NCI-H2029 treated with DMSO at 0.1 percent for 48 hours (cell line): ENCODE measurements around the gene PPIP5K2.
"Not testable (repeated sequence)": the region's sequence is repeated elsewhere in the genome, so short reads cannot be mapped to it uniquely, and the experiment has no call there.

Source experiments
- DNase-seq: peaks from one replicate; lab custom pipeline; 2025; lab: John Stamatoyannopoulos, UW

Gene PPIP5K2

DNA sequence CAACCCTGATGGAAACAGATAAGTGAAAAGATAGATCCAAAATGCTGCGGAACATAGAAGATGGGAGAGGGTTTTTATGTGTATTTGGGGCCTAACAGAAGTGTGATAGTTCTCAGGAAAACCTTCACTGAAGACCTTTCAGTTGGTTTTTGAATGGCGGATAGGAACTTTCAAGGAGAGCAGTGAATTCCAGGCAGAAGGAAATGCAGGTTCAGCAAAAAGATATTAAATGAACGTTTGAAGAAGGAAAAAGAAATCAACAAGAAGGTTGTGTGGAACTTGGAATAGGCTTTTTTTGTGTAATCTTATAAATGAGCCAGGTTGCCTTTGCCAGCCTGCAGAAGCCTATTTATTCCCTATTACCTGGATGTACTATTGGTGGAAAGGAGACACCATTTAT, 2.1 kb downstream of the PPIP5K2 start:
- no peak for DNase-seq

DNA sequence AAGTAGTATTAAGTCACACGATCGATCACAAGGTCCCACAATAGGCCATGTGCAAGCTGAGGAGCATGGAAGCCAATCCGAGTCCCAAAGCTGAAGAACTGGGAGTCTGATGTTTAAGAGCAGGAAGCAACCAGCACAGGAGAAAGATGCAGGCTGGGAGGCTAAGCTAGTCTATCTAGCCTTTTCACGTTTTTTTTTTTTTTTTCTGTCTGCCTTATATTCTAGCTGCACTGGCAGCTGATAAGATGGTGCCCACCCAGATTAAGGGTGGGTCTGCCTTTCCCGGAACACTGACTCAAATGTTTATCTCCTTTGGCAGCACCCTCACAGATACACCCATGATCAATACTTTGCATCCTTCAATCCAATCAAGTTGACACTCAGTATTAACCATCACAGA, 6.5 kb downstream of the PPIP5K2 start:
- DNase-seq = no peak

DNA sequence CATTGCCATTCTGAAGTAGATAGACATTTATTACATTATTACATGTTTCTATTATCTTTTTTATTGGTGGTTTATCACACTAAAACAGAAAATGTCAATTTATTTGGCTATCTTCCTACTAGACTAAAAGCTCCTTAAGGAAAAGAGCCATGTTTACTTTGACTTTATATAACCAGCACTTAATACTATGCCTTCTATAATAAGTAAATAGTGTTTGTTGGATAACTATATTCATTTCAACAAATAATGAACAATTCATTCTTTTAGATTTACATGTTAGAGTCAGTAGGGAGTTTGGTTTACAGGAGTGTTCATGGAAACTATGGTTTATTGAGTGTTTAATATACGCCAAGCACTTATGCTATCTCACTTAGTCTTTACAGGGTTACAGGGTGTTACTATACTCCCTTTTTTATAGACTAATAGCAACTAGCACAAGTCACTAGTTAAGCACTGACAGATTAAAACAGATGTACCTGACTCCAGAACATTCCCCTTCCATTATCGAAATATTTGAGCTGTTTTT, 7.3 kb downstream of the PPIP5K2 start:
- DNase-seq = no peak

DNA sequence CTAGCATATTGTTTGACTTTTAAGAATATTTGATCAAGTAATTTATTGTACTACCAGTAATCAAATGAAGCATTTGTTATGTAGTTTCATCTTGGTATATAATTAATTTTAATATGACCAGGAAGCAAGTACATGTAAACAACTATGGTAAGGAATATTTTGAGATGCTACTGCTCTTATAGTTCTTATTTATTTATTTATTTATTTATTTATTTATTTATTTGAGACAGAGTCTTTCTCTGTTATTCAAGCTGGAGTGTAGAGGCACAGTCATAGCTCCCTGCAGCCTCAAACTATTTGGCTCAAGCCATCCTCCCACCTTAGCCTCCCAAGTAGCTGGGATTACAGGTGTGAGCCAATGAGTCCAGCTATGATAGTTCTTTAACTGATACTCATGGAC, 8.1 kb downstream of the PPIP5K2 start:
- DNase-seq = no peak

DNA sequence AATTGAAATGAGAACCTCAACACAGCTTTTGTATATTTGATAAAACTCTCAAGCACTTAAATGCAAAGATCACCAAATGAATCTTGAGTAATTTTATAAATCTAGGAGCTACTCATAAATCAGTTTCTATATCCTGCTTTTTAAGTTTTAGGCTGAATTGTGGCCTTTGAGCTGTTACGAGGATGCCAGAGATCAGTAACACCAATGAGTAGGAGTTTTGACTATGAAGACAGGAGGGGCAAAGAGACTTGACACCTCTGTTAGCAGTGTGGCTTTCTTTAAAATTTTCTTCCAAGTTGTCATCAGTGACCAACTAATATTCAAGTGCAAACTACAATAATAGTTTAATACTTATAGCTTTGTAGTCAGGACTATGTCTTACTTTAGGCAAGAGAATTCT, 12.6 kb downstream of the PPIP5K2 start:
- DNase-seq = no peak

DNA sequence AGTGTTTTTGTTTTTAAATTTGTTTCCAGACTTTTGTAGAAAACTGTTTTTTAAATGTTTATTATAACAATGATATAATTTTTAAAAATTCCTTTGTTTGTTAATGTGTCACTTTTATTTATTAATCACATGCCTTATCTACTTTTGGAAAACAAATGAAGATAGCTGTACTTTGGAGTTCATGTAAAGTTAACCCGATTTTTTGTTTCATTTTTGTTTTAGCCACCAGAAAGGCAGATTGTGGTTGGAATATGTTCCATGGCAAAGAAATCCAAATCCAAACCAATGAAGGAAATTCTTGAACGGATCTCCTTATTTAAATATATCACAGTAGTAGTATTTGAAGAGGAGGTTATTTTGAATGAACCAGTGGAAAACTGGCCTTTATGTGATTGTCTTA, 13.1 kb downstream of the PPIP5K2 start:
- no peak for DNase-seq

DNA sequence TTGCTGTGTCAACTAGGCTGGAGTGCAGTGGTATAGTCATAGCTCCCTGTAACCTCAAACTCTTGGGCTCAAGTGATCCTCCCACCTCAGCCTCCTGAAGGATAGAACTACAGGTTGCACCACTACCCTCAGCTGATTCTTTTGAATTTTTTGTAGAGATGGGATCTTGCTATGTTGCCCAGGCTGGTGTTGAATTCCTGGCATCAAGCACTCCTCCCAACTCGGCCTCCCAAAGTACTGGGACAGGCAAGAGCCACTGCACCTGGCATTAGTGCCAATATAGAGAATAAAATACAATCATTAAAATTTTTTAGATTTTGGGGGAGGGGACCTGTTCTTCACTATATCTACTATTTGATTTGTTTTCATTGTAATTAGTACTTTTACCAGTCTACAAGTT, 15.4 kb downstream of the PPIP5K2 start:
- DNase-seq = no peak

DNA sequence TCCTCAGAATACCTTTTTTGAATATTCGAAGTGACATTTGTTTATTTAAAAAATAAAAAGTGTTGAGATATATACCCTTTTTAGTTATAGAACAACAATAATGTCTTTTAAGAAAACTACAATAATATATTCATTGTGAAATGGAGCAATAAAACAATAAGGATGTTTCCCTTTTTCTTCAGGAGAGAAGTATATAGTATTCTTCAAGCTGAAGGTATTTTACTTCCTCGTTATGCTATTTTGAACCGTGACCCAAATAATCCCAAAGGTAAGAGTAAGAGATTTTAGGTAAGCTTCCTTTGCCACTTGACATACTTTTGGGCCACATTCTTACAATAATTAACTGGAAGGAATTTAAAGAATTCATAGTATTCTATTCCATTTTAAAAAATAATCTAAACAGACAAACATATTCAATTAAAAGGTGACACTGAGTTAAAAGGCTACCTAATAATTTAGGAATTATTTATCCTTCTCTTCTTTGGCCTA, 18.1 kb downstream of the PPIP5K2 start:
- DNase-seq = no peak

DNA sequence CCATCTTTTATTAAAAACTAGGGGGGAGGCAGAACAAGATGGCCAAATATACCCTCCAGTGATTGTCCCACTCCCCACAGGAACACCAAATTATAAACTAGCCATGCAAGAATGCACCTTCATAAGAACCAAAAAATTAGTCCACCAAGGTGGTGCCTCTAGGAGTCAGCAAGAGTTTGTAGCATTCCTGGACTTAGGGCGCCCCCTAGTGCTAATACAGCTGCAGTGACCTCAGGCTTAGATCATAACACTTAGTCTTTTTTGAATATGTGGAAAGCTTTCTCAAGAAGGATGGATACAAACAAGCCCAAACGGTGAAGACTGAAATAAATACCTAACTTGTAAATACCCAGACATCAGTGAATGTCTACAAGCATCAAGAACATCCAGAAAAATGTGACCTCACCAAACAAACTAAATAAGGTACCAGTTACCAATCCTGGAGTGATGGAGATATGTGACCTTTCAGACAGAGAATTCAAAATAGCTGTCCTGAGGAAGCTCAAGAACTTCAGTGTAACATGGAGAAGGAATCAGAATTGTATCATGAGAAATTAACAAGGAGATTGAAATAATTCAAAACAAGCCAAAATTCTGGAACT, 19.3 kb downstream of the PPIP5K2 start:
- peak; percentile 71 for DNase-seq

DNA sequence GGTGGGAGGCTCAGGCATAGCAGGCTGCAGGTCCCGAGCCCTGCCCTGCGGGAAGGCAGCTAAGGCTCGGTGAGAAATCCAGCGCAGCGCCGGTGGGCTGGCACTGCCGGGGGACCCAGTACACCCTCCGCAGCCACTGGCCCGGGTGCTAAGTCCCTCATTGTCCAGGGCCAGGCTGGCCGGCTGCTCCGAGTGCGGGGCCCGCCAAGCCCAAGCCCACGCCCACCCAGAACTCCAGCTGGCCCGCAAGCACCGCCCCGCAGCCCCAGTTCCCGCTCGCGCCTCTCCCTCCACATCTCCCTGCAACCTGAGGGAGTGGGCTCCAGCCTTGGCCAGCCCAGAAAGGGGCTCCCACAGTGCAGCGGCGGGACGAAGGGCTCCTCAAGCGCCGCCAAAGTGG, 22.0 kb downstream of the PPIP5K2 start:
- DNase-seq = not testable (repeated sequence)

DNA sequence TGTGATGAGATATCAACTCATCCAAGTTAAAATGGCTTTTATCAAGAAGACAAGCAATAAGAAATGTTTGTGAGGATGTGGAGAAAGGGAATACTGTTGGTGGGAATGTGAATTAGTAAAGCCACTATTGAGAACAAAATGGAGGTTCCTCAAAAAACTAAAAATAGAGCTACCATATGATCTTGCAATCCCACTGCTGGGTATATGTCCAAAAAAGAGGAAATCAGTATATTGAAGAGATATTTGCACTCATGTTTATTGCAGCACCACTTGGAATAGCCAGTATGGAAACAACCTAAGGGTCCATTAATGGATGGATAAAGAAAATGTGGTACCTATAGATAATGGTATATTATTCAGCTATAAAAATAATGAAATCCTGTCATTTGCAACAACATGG, 25.1 kb downstream of the PPIP5K2 start:
- DNase-seq = no peak

DNA sequence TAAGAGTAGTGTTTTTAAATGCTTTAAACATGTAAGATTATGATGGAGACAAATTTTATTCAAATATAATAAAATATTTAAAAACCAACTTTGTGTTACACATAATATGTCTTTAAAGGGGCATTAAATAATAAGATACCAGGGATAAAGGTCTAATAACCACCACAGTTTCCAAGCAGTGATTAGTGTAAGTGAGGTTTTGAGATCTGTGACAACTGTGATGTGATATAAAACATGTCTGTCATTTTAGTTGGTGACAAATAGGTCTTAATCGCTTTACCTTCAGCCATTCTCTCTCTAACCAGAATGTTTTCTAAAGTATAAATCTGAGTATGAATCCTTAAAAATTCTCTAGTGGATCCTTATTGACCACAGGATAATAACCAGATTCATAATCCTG, 28.1 kb downstream of the PPIP5K2 start:
- no peak for DNase-seq

DNA sequence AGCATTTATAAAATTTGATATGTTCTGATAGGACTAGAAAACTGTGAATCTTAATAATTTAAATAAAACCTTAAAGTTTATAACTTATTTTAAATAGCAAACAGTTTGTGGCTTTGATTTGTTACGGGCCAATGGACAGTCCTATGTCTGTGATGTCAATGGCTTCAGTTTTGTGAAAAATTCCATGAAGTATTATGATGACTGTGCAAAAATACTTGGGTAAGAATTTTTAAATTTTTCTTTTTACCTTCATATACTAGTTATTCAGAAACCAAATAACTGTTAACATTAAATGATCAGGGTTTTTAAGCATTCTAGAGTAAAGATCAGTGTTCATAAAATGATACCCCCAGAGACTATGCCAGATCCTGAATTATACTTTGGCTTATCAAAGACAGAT, 31.1 kb downstream of the PPIP5K2 start:
- DNase-seq = no peak

DNA sequence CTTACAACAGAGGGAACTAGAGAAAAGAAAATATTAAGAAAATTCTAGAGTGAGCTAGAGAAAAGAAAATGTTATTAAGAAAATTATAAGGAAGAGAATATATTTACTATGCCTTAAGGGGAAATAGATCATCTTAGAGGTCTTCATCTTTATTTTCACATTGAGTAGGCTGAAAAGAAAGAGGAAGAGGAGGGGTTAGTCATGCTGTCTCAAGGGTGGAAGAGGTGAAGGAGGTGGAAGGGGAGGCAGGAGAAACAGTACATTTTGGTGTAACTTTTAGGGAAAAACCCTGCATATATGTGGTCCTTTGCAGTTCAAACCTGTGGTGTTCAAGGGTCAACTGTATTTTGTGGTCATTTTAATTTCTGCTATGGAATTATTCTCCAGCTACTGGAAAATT, 46.6 kb downstream of the PPIP5K2 start:
- DNase-seq = no peak

DNA sequence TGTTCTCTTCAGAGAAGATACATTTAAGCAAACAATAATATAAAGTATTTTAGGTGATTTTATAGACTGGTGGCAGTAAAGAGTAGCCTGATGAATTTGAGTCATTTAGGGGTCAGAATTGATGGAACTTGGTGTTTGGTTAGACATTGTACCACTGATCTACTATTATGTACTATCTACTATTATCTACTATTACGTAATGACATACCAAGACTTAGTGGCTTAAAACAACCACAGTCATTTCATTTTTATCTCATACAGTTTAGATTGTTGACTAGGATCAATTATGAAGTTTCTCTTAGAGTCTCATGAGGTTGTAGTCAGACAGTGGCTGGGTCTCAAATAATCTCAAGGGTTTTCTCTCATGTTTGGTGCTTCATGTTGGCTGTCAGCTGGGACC, 54.0 kb downstream of the PPIP5K2 start:
- no peak for DNase-seq

DNA sequence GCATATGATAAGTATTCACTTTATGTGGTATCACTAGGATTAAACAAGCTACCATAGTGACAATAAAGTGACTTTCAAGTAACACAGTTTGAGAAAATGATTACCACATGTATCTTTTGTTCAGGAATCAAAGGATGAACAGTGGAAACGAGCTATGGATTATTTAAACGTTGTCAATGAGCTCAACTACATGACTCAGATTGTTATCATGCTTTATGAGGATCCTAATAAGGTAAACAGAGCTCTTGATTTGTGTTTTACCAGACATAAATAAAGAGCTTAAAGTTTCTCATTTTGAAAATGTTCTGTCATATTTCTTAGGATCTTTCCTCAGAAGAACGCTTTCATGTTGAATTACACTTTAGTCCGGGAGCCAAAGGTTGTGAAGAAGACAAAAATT, 57.4 kb downstream of the PPIP5K2 start:
- DNase-seq = no peak

DNA sequence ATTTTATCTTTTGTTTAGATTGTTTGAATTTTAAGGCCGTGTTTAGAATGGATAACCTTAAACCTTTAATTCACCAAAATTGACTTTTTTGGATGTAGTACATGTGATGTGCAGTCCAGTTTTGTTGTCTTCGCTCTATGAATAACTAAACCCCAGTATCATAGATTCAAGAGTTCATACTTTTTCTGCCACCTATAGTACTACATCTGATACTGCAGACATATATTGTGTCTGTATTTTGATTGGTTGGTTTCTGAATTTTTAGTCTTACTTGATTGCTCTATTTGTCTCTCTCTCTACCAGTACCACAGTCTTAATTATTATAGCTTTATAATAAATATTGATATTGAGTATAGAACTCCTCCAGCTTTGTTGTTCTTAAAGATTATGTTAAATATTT, 58.1 kb downstream of the PPIP5K2 start:
- no peak for DNase-seq

DNA sequence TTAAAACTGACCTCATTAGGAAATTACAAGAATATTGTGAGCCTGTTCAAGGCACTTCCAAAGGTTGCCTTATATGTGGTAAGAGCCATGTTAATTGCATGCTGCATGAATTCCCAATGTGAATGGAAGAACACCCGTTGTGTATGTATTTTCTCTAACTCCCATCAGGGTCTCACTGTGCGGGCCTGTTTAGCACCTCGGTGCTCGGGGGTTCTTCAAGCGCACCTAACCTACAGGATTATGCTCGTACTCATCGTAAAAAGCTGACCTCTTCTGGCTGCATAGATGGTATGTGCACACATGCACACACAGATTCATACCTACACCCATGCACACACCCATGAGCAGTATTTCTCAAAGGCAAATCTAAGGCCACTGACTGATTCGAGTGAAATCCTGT, 66.1 kb downstream of the PPIP5K2 start:
- no peak for DNase-seq

DNA sequence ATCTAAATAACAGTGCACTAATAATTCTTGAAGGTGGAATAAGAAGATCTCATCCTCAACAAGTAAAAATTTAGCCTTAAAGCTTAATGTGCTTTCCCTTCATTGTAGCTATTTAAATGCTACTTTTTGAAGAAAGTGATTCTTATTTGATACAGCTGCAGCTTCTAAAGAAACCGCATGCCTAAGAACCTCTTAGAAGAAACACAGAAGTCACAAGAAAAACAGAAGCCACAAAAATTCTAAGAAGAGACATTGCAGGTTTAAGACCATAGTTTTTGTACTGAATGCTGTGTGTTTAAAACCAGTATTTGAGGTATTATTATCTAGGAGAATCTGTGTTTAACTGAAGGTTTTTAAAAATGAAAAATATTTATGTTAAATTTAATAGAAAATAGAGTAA, 68.3 kb downstream of the PPIP5K2 start:
- DNase-seq = no peak

DNA sequence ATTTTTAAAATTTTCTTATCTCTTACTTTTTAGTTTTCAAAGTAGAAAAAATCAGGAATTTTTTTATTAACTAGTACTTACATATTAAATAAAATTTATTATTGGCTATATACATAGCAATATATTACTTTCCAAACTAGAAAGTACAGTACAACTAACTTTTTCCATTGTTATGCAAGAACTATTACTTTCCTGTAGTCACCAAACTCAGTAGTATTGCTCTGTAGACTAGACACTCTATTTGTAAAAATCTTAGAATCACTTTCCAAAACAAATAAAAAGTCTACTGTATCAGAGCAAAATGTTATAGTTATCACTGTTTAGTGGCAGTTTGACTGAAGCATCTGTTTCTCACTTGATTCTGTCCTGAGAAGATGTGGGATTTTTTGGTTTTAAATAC, 83.1 kb downstream of the PPIP5K2 start:
- DNase-seq = no peak

DNA sequence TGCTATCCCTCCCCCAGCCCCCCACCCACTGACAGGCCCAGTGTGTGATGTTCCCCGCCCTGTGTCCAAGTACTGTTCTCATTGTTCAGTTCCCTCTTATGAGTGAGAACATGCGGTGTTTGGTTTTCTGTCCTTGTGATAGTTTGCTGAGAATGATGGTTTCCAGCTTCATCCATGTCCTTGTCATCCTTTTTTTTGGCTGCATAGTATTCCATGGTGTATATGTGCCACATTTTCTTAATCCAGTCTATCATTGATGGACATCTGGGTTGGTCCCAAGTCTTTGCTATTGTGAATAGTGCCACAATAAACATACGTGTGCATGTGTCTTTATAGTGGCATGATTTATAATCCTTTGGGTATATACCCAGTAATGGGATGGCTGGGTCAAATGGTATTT, 84.9 kb downstream of the PPIP5K2 start:
- not testable (repeated sequence) for DNase-seq

DNA sequence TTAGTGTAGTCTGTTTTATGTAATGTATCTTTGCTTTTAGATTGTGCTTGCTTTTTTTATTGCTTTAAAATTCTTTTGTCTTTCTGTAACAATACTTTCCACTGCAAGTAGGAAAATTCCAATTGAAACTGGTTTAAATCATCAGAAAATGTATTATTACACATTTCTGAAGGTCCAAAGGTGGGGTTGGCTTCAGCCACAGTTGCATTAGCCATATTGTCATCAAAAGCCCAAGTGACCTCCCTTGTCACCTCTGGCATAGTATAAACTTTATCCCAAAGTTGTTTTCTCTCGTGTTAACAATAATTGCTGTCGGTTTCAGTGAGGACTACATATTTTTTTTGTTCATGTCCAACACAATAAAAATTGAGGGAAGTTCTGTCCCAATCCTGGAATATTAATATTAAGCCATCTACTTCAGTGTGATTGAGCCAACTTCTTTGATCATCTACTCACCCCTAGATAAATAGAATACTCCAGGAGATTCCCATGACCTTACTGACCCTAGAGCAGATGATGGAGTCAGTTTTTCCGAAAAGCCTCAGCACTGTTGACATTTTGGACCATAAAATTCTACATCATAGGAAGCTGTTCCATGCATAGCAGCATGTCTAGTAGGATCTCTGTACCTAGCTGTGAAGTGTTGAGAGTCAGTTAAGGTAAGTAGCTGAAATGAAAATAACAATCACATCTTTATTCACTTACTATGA, 86.0 kb downstream of the PPIP5K2 start:
- no peak for DNase-seq

DNA sequence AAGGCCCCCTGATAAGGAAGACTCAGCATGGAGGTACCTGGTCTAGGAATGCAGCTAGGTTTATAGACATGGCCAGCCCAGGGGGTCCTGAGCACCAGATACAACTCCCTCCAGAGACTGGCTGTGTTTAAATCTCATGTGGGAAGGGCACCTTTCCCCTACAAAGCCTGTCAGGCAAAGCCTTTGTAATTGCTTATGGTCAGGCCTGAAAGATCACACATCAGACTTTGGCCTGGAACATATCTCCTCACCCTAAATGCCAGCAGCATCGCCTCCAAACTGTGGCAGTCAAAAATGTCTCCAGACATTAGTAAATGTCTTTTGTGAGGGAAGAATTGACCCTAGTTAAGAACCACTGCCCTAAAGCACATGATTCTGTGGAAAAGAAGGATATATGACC, 86.9 kb downstream of the PPIP5K2 start:
- no peak for DNase-seq

DNA sequence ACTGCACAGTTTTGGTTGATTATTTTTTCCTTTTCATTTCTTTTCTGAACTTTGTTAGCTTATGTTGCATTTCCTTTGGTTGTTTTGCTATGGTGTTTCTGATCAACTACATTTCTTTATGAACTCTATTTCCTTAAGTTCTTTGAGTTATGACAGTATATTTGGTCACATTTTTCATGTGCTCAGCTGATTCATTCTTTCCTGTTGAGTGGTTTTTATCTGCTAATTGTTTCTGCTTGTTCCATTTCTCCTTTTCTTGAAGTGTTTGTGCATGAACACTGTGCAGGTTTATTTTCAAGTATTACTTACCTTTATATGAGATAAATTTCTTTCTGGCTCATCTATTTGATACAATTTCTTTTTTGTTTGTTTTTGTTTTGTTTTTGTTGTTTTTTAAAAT, 87.6 kb downstream of the PPIP5K2 start:
- DNase-seq = no peak
